Lung (tissue), 12 donors: Measurements from ENCODE around the gene LGALS13. TPM values are rescaled to one million over a fixed set of nuclear protein-coding genes. Genes with fewer than 3 reads are reported as not detected.

Experiments
- ATAC-seq: fragments of 200-7000 bp; cut with Tn5 transposase; one replicate; pipeline ENCODE4 v1.9.1; 2020; ENCODE audit warnings: moderate number of reproducible peaks; ENCODE audit not compliant: insufficient read depth, low FRiP score
- DNase-seq, 3 donors: peaks; one replicate each; pipeline ENCODE4 v3.0.0-alpha.2; 2013 to 2017
- H3K27ac ChIP-seq, 2 donors: one replicate each; pipeline ENCODE4 v1.5.1; 2013; ENCODE audit warnings: mild to moderate bottlenecking in 2 of 2, moderate library complexity in 2 of 2, control low read depth in 1 of 2, inconsistent platforms in 1 of 2, low read depth in 1 of 2, low read length in 1 of 2
- H3K27me3 ChIP-seq, 3 donors: one replicate each; pipeline ENCODE4 v1.5.1; 2013; ENCODE audit warnings: low read length in 2 of 3; ENCODE audit not compliant: control insufficient read depth in 3 of 3, insufficient read depth in 3 of 3
- H3K36me3 ChIP-seq, 4 donors: one replicate each; pipeline ENCODE4 v1.5.1; 2013; ENCODE audit warnings: low read length in 4 of 4, mild to moderate bottlenecking in 1 of 4, moderate library complexity in 1 of 4; ENCODE audit not compliant: control insufficient read depth in 4 of 4, insufficient read depth in 4 of 4
- H3K4me1 ChIP-seq, 5 donors: one replicate each; pipeline ENCODE4 v1.5.1; 2013; ENCODE audit warnings: low read length in 5 of 5, mild to moderate bottlenecking in 2 of 5, moderate library complexity in 1 of 5; ENCODE audit not compliant: control insufficient read depth in 5 of 5, insufficient read depth in 5 of 5
- H3K4me3 ChIP-seq: one replicate; pipeline ENCODE4 v1.5.1; 2013; ENCODE audit warnings: mild to moderate bottlenecking, control low read depth, moderate library complexity
- H3K9ac ChIP-seq, 2 donors: one replicate each; pipeline ENCODE4 v1.5.1; 2013; ENCODE audit warnings: low read length in 2 of 2, control low read depth in 1 of 2; ENCODE audit not compliant: insufficient read depth in 1 of 2
- H3K9me3 ChIP-seq, 4 donors: one replicate each; pipeline ENCODE4 v1.5.1; 2013; ENCODE audit warnings: low read length in 3 of 4, mild to moderate bottlenecking in 1 of 4, moderate library complexity in 1 of 4; ENCODE audit not compliant: control insufficient read depth in 4 of 4, insufficient read depth in 3 of 4
- WGBS, 2 donors: extraction: QIAGEN DNeasy Blood & Tissue Kit; methylation state at CpG; one replicate each; pipeline ENCODE4 v1.1.7; 2013; 5-methylcytosine and 5-hydroxymethylcytosine counted together
- polyA plus RNA-seq, 2 donors: library from polyadenylated mRNA; stranded (reverse); fragments of 200-250 nt; gene quantifications; one replicate each; pipeline ENCODE4 v1.2.1, GENCODE V29; 2013
- total RNA-seq, 2 donors: library from RNA; depleted of rRNA in 1 of 2; stranded (reverse); fragments of >200 nt in 1 of 2; gene quantifications; one replicate each; pipeline ENCODE4 v1.2.1, GENCODE V29; 2014 to 2021
- TF ChIP-seq, protein P1 (sequence below): IDR thresholded peaks from 2 replicates; pipeline ENCODE4 v1.5.1; 2012; ENCODE audit warnings: mild to moderate bottlenecking; ENCODE audit errors: control extremely low read depth, extremely low read depth
- donor health status: control.
- donor health status: control.
- donor health status: Bipolar disorder and iron deficiency.
- donor health status: healthy.
- donor health status: DM: yes; HTN: yes; CAD: no.

The LGALS13 gene
- total and polyA plus RNA-seq, 4 donors: not detected

DNA sequence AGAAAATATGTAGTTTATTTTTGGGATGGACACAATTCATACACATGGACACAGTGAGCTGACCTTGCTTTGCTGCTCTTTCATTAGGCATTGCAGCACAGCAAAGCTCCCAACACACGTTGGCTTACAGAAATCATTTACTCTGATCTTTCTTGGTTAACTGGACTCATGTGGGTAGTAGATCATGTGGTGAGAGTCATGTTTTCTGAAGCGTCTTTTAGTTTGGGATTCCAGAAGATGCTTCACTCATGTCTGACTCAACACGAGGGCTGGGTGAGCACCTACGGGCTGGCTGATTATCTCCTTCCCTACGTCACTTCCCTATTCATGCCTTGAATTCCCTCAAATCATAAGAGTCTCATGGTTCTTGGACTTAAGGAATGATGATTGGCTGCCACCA lies 41.3 kb downstream of the LGALS13 start:
- 68 to 71% methylated on average over 5 of the region's 5 CpGs for WGBS, 2 donors

GRCh38 chr19:39645800-39646411 lies 43.6 kb downstream of the LGALS13 start:
- ATAC-seq (no peak), DNase-seq (peak; percentile 18 to 45 (median 24))
- H3K4me3 ChIP-seq: no peak overlapping the region
- H3K27ac ChIP-seq: no peak overlapping the region
- H3K4me1 ChIP-seq: no peaks in the 10 kb centered on the region
- no peak overlapping the region for H3K9ac ChIP-seq
- WGBS, 2 donors: 23 to 26% methylated on average over 6 of the region's 6 CpGs
- H3K36me3 ChIP-seq: no peaks in the 10 kb centered on the region
- TF ChIP-seq, protein P1, sequence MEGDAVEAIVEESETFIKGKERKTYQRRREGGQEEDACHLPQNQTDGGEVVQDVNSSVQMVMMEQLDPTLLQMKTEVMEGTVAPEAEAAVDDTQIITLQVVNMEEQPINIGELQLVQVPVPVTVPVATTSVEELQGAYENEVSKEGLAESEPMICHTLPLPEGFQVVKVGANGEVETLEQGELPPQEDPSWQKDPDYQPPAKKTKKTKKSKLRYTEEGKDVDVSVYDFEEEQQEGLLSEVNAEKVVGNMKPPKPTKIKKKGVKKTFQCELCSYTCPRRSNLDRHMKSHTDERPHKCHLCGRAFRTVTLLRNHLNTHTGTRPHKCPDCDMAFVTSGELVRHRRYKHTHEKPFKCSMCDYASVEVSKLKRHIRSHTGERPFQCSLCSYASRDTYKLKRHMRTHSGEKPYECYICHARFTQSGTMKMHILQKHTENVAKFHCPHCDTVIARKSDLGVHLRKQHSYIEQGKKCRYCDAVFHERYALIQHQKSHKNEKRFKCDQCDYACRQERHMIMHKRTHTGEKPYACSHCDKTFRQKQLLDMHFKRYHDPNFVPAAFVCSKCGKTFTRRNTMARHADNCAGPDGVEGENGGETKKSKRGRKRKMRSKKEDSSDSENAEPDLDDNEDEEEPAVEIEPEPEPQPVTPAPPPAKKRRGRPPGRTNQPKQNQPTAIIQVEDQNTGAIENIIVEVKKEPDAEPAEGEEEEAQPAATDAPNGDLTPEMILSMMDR: no peak
- H3K9me3 ChIP-seq: peaks cover 0 to 2% (median 0%) of the 10 kb centered on the region in 4 donors
- H3K27me3 ChIP-seq: no peaks in the 10 kb centered on the region

More for the DNA sequence above, 41.3 kb downstream of the LGALS13 start:
- Histone ChIP-seq H3K9ac (no peak overlapping the region), H3K4me3 (no peak overlapping the region), H3K27me3 (no peaks in the 10 kb centered on the region), H3K9me3 (peaks cover 0 to 2% (median 0%) of the 10 kb centered on the region in 4 donors), H3K27ac (no peak overlapping the region), H3K4me1 (no peaks in the 10 kb centered on the region), H3K36me3 (no peaks in the 10 kb centered on the region)
- no peak for ATAC-seq
- TF ChIP-seq, protein P1: no peak
- DNase-seq: no peak

- no peak for DNase-seq
- no peak for ATAC-seq
- TF ChIP-seq, protein P1: no peak
- Histone ChIP-seq H3K9me3 (peaks cover 0 to 2% (median 0%) of the 10 kb centered on the region in 4 donors), H3K27ac (no peak overlapping the region), H3K4me1 (no peaks in the 10 kb centered on the region), H3K27me3 (no peaks in the 10 kb centered on the region), H3K4me3 (no peak overlapping the region), H3K36me3 (no peaks in the 10 kb centered on the region), H3K9ac (no peak overlapping the region)
- WGBS, 2 donors: 49 to 55% methylated on average over 3 of the region's 3 CpGs
These were observed 45.6 kb downstream of the LGALS13 start for GRCh38 chr19:39647918-39648317.

DNA sequence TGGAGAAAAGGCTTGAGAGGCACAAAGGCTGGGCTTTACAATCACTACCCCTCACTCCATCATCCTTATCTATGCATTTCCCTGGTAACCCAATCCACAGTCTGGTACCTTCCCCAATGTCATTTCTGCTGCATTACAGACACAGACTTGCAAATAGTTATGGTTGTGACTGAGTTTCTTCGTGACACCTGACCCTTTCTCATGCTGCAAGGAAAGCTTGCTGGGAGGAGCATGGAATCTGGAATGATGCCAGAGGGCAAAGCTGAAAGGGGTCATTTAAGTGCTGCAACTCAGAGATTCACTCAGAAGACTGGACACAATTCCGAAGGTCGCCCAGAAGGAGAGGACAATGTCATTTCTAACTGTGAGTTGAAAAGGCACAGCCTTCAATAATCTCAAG lies 53.3 kb downstream of the LGALS13 start, which contains the start of gene LGALS16:
Gene LGALS16 (plus strand): TSS at position 301 of the 400 bp plus-strand sequence. CDS start 49 bp downstream, at position 350.
- ATAC-seq (no peak), DNase-seq (no peak)
- TF ChIP-seq, protein P1: no peak
- H3K4me3 ChIP-seq: no peak within 1 kb of the TSS
- H3K9me3 ChIP-seq: no peaks in the 10 kb centered on the region
- H3K27me3 ChIP-seq: no peaks in the 10 kb centered on the region
- no peak within 1 kb of the TSS for H3K9ac ChIP-seq
- H3K27ac ChIP-seq: no peak within 1 kb of the TSS
- no peaks in the 10 kb centered on the region for H3K36me3 ChIP-seq
- WGBS, 2 donors: 59 to 62% methylated on average over 3 of the region's 3 CpGs
- H3K4me1 ChIP-seq: no peaks in the 10 kb centered on the region
